GM11168 (cell line): ENCODE results near the gene TMEM269.
"Not testable (repeated sequence)": the region's sequence is repeated elsewhere in the genome, so short reads cannot be mapped to it uniquely, and the experiment has no call there.

ENCODE experiments used
- in situ Hi-C: fragments of 300-500 bp; cut with MboI; formaldehyde crosslinking; loops from one replicate; pipeline ENCODE4 v1.12.0; 2022; ENCODE audit warnings: low sequenced_read_pairs; ENCODE audit not compliant: unreplicated experiment

Gene TMEM269

GRCh38 chr1:42747125-42747524, 37.7 kb upstream of the TMEM269 start:
- in situ Hi-C loops, result no loop called here

GRCh38 chr1:42748021-42748420, 36.8 kb upstream of the TMEM269 start:
- in situ Hi-C loops, result no loop called here

GRCh38 chr1:42748461-42749410, 36.1 kb upstream of the TMEM269 start:
- in situ Hi-C loops, result no loop called here

GRCh38 chr1:42750041-42750440, 34.8 kb upstream of the TMEM269 start:
- in situ Hi-C loops, result no loop called here

- in situ Hi-C loops, result not testable (repeated sequence)
Measured at GRCh38 chr1:42751511-42752070, 33.2 kb upstream of the TMEM269 start.

- in situ Hi-C loops, result no loop called here
Measured at GRCh38 chr1:42752284-42752683, 32.5 kb upstream of the TMEM269 start.

GRCh38 chr1:42753070-42753469, 31.7 kb upstream of the TMEM269 start:
- in situ Hi-C loops, result no loop called here

GRCh38 chr1:42756956-42757891, 27.6 kb upstream of the TMEM269 start:
- in situ Hi-C loops, result no loop called here

- in situ Hi-C loops, result no loop called here
Measured at GRCh38 chr1:42757892-42758275, 26.9 kb upstream of the TMEM269 start.

GRCh38 chr1:42758641-42759040, 26.1 kb upstream of the TMEM269 start:
- in situ Hi-C loops, result no loop called here

GRCh38 chr1:42759114-42759513, 25.7 kb upstream of the TMEM269 start:
- in situ Hi-C loops, result no loop called here

GRCh38 chr1:42761567-42761966, 23.2 kb upstream of the TMEM269 start:
- in situ Hi-C loops, result loop anchor here (10.0 kb wide), 1 partner anchor 187 kb away; no protein-coding TSS in a partner anchor

GRCh38 chr1:42762269-42762668, 22.5 kb upstream of the TMEM269 start:
- in situ Hi-C loops, result loop anchor here (10.0 kb wide), 1 partner anchor 187 kb away; no protein-coding TSS in a partner anchor

- in situ Hi-C loops, result loop anchor here (10.0 kb wide), 1 partner anchor 190 kb away; no protein-coding TSS in a partner anchor
Measured at GRCh38 chr1:42765269-42765668, 19.5 kb upstream of the TMEM269 start.

- in situ Hi-C loops, result loop anchor here (10.0 kb wide), 1 partner anchor 191 kb away; no protein-coding TSS in a partner anchor
Measured at GRCh38 chr1:42765832-42766740, 18.7 kb upstream of the TMEM269 start.

GRCh38 chr1:42766741-42767509, 17.9 kb upstream of the TMEM269 start, which contains the start of the genes C1orf50 and P3H1:
C1orf50 (plus strand) TSS chr1:42767249; CDS start chr1:42767312, 63 bp downstream.
P3H1 (minus strand) TSS chr1:42767028; CDS start chr1:42766971, 57 bp downstream.
- in situ Hi-C loops, result loop anchor here (10.0 kb wide), 1 partner anchor 192 kb away; no protein-coding TSS in a partner anchor

- in situ Hi-C loops, result loop anchor here (10.0 kb wide), 1 partner anchor 193 kb away; no protein-coding TSS in a partner anchor
Measured at GRCh38 chr1:42767510-42768000, 17.2 kb upstream of the TMEM269 start.

GRCh38 chr1:42768172-42768571, 16.6 kb upstream of the TMEM269 start:
- in situ Hi-C loops, result loop anchor here (10.0 kb wide), 1 partner anchor 193 kb away; no protein-coding TSS in a partner anchor
